Endothelial cell of umbilical vein (primary cell): Measurements from ENCODE around the gene EPC1. TPM values are rescaled to one million over a fixed set of nuclear protein-coding genes. Genes with fewer than 3 reads are reported as not detected.

Source experiments
- BruUV-seq: library from RNA; stranded (reverse); fragments of 400-500 nt; replicated peaks from 2 replicates; lab custom pipeline; 2021; lab: Mats Ljungman, UMichigan
- CTCF ChIA-PET: fragments of 300-600, 350-600 bp; sonication (Branson Sonifier 250); formaldehyde crosslinking; loops from one replicate; lab custom pipeline; 2021; ENCODE audit warnings: antibody characterized with exemption, inconsistent platforms; lab: Charles Lee
- POLR2A ChIA-PET: fragments of 300-600, 350-600 bp; sonication (Branson Sonifier 250); formaldehyde crosslinking; loops from one replicate; lab custom pipeline; 2021; ENCODE audit warnings: antibody characterized with exemption, inconsistent platforms; lab: Charles Lee
- DNase-seq: peaks from one replicate; pipeline ENCODE4 v3.0.0-alpha.2; 2011; ENCODE audit warnings: low read depth, low spot score
- FAIRE-seq: peaks from 2 replicates; lab custom pipeline; 2011; peaks lifted over from hg19 to GRCh38; lab: Jason Lieb, UNC
- H2AFZ ChIP-seq: 2 replicates; pipeline ENCODE4 v1.6.0; 2012; ENCODE audit warnings: low read depth, low read length, control low read depth, inconsistent platforms
- H3K27ac ChIP-seq: 2 replicates; pipeline ENCODE4 v1.5.1; 2011; ENCODE audit warnings: low read depth, mild to moderate bottlenecking, control low read depth, low read length, moderate library complexity; ENCODE audit not compliant: insufficient read depth
- H3K27me3 ChIP-seq, 2 experiments: 2 replicates each; pipeline versions ENCODE4 v1.6.0 to v1.6.1; 2011; ENCODE audit warnings: low read length in 2 of 2, mixed read lengths in 1 of 2; ENCODE audit not compliant: control insufficient read depth in 2 of 2, insufficient read depth in 2 of 2
- H3K36me3 ChIP-seq, 2 experiments: 2 replicates in 1 of 2; 3 replicates in 1 of 2; pipeline ENCODE4 v1.5.1; 2011; ENCODE audit warnings: low read length in 2 of 2, mild to moderate bottlenecking in 1 of 2, moderate library complexity in 1 of 2; ENCODE audit not compliant: control insufficient read depth in 2 of 2, insufficient read depth in 2 of 2; ENCODE audit errors: extremely low read depth in 1 of 2
- H3K4me1 ChIP-seq: 3 replicates; pipeline ENCODE4 v1.5.1; 2011; ENCODE audit warnings: mild to moderate bottlenecking, low read length; ENCODE audit not compliant: control insufficient read depth, insufficient read depth; ENCODE audit errors: extremely low read depth
- H3K4me2 ChIP-seq: 2 replicates; pipeline ENCODE4 v1.6.1; 2011; ENCODE audit warnings: low read length, control low read depth, mixed read lengths; ENCODE audit not compliant: insufficient read depth
- H3K4me3 ChIP-seq, 3 experiments: fragments of 200-600 bp in 1 of 3; sonication (generic), shearing (Covaris generic) in 1 of 3; replicated peaks in 1 of 3; 2 replicates each; pipeline ENCODE4 v1.5.1; 2011 to 2016; ENCODE audit warnings: control low read depth in 3 of 3, low read length in 3 of 3, mild to moderate bottlenecking in 2 of 3, inconsistent platforms in 1 of 3, low read depth in 1 of 3, moderate library complexity in 1 of 3; ENCODE audit not compliant: insufficient read depth in 1 of 3
- H3K79me2 ChIP-seq: 2 replicates; pipeline ENCODE4 v1.6.0; 2012; ENCODE audit warnings: low read length, inconsistent platforms; ENCODE audit not compliant: control insufficient read depth, insufficient read depth
- H3K9ac ChIP-seq: replicated peaks from 2 replicates; pipeline ENCODE3; 2011; ENCODE audit warnings: low read length, control low read depth; ENCODE audit not compliant: insufficient read depth; ENCODE audit errors: extremely low read depth
- H3K9me1 ChIP-seq: replicated peaks from 3 replicates; pipeline ENCODE4 v1.6.0; 2011; ENCODE audit warnings: mild to moderate bottlenecking, low read length; ENCODE audit not compliant: control insufficient read depth, insufficient read depth; ENCODE audit errors: extremely low read depth
- H3K9me3 ChIP-seq: replicated peaks from 2 replicates; pipeline ENCODE4 v1.5.1; 2012; ENCODE audit warnings: low read length, inconsistent platforms; ENCODE audit not compliant: control insufficient read depth, insufficient read depth
- H4K20me1 ChIP-seq: replicated peaks from 2 replicates; pipeline ENCODE3; 2011; ENCODE audit warnings: mild to moderate bottlenecking, low read length; ENCODE audit not compliant: control insufficient read depth, insufficient read depth; ENCODE audit errors: extremely low read depth
- CTCF ChIP-seq, 2 donors: IDR thresholded peaks; 1 replicate in 1 of 2; 2 replicates in 1 of 2; pipeline ENCODE4 v1.5.1; 2011; ENCODE audit warnings: low read length in 2 of 2, mild to moderate bottlenecking in 2 of 2, moderate library complexity in 2 of 2, control low read depth in 1 of 2, inconsistent platforms in 1 of 2, low read depth in 1 of 2; ENCODE audit not compliant: insufficient read depth in 1 of 2; ENCODE audit errors: extremely low read depth in 1 of 2
- EZH2 ChIP-seq: IDR thresholded peaks from 2 replicates; pipeline ENCODE4 v1.6.1; 2012; ENCODE audit warnings: borderline replicate concordance, low read depth, mild to moderate bottlenecking, moderate library complexity, low read length, inconsistent platforms; ENCODE audit not compliant: severe bottlenecking
- FOS ChIP-seq: IDR thresholded peaks from 2 replicates; pipeline ENCODE4 v1.6.1; 2011; ENCODE audit warnings: mild to moderate bottlenecking, low read length, moderate library complexity, borderline replicate concordance; ENCODE audit not compliant: insufficient read depth
- GATA2 ChIP-seq: IDR thresholded peaks from 2 replicates; pipeline ENCODE4 v1.7.0; 2011; ENCODE audit warnings: low read depth, mild to moderate bottlenecking, moderate library complexity, mixed read lengths, low read length; ENCODE audit not compliant: insufficient read length, insufficient read depth
- JUN ChIP-seq: IDR thresholded peaks from 2 replicates; pipeline ENCODE4 v1.6.1; 2011; ENCODE audit warnings: borderline replicate concordance, low read depth; ENCODE audit not compliant: insufficient read length, insufficient read depth
- MAX ChIP-seq: IDR thresholded peaks from 2 replicates; pipeline ENCODE4 v1.6.1; 2011; ENCODE audit not compliant: insufficient read depth, insufficient read length
- MYC ChIP-seq: IDR thresholded peaks from one replicate; pipeline ENCODE4 v1.6.1; 2011; ENCODE audit warnings: mild to moderate bottlenecking, low read depth, low read length
- POLR2A ChIP-seq: IDR thresholded peaks from 2 replicates; pipeline ENCODE4 v1.6.1; 2012; ENCODE audit warnings: low read depth, mild to moderate bottlenecking, control low read depth, low read length
- POLR2AphosphoS5 ChIP-seq: IDR thresholded peaks from 2 replicates; pipeline ENCODE4 v1.6.1; 2012; ENCODE audit warnings: low read depth, mild to moderate bottlenecking, control low read depth, low read length, moderate library complexity; ENCODE audit not compliant: insufficient read depth
- dilution Hi-C: fragments of 300-500 bp; cut with MboI; formaldehyde crosslinking; loops from one replicate; pipeline ENCODE4 v1.15.0; 2019; ENCODE audit warnings: low sequenced_read_pairs; ENCODE audit not compliant: extremely low pct_ligation_motif_present
- intact Hi-C: fragments of 100-400 bp; cut with micrococcal nuclease; formaldehyde crosslinking; loops from one replicate; pipeline ENCODE4 v1.10.0; 2022
- polyA plus RNA-seq, 4 experiments: library from polyadenylated mRNA; depleted of rRNA in 3 of 4; stranded (reverse) in 3 of 4; unstranded in 1 of 4; fragments of >200 nt; gene quantifications; 2 replicates each; pipeline versions ENCODE4 v1.2.1 to v1.2.3, GENCODE V29; 2011 to 2012; ENCODE audit warnings: missing spikeins in 1 of 4
- total RNA-seq: library from RNA; stranded (reverse); gene quantifications from 2 replicates; pipeline ENCODE4 v1.2.3, GENCODE V29; 2021

EPC1 gene
- total and polyA plus RNA-seq, 2 donors (not counting 3 experiments of a cell fraction or from before 2014, with no cell fraction given), result 27.9 to 39.0 TPM

GRCh38 chr10:32298075-32298812 is 48.7 kb downstream of the EPC1 start:
- Histone ChIP-seq H3K79me2 (peaks cover 73% of the 10 kb centered on the region), H3K4me3 (peak overlapping the region in 1 of 3 experiments; percentile 43), H3K4me2 (peak overlapping the region; percentile 70), H3K27me3 (no peaks in the 10 kb centered on the region), H3K9me3 (no peaks in the 10 kb centered on the region), H3K9me1 (no peaks in the 10 kb centered on the region), H3K9ac (peak overlapping the region; percentile 64), H2AFZ (no peak overlapping the region), H3K4me1 (peaks cover 19% of the 10 kb centered on the region), H3K36me3 (peaks cover 0 to 4% of the 10 kb centered on the region in 2 experiments), H4K20me1 (peaks cover 7% of the 10 kb centered on the region), H3K27ac (peak overlapping the region; percentile 88)
- TF ChIP-seq GATA2 (peak; percentile 86), POLR2A (no peak), MYC (no peak), JUN (peak; percentile 81), MAX (no peak), CTCF (IDR thresholded peaks at IDR 0.05; ENCODE audit: extremely low read depth in 1 of 2, insufficient read depth in 1 of 2, low read depth in 1 of 2, low read length in 2 of 2) (no peak), POLR2AphosphoS5 (peak; percentile 20), FOS (peak; percentile 75), EZH2 (no peak)
- TSS peak; percentile 74 for BruUV-seq
- intact Hi-C loops, result loop anchor here (1.0 kb wide), 1 partner anchor 48 kb away; no protein-coding TSS in a partner anchor
- DNase-seq (peak; percentile 81), FAIRE-seq (no peak)
- dilution Hi-C loops, result no loop called here
- CTCF ChIA-PET, result interaction anchor here (1.3 to 2.1 kb wide), 2 partner anchors 42 to 48 kb away, joined by 4 to 6 read pairs; no protein-coding TSS in a partner anchor
- POLR2A ChIA-PET, result no interaction called here
